ENCODE measurements around the gene NUCKS1.

DNA sequence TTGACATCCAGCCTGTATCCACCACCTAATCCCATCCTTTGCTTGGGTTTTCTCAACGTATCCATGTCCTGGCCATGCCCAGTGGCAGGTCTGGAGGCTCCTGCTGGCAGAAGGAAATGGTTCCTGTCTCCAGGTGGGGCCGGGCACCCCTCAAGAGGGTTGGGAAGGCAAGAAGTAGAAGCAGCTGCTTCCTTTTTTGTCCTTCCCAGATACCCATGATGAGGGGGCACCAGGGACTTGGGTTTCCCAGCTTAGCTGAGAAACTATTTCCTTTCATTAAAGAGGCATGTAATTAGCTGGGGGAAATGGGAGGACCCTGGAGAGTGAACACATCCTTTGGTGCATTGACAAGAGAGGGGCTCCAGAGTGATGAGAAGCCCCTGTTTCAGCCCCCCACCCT lies 48.6 kb downstream of the NUCKS1 start:
- TF ChIP-seq, protein P1, sequence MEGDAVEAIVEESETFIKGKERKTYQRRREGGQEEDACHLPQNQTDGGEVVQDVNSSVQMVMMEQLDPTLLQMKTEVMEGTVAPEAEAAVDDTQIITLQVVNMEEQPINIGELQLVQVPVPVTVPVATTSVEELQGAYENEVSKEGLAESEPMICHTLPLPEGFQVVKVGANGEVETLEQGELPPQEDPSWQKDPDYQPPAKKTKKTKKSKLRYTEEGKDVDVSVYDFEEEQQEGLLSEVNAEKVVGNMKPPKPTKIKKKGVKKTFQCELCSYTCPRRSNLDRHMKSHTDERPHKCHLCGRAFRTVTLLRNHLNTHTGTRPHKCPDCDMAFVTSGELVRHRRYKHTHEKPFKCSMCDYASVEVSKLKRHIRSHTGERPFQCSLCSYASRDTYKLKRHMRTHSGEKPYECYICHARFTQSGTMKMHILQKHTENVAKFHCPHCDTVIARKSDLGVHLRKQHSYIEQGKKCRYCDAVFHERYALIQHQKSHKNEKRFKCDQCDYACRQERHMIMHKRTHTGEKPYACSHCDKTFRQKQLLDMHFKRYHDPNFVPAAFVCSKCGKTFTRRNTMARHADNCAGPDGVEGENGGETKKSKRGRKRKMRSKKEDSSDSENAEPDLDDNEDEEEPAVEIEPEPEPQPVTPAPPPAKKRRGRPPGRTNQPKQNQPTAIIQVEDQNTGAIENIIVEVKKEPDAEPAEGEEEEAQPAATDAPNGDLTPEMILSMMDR (IDR thresholded peaks at IDR 0.05 in 2 of 3, conservative IDR thresholded peaks at IDR 0.05 in 1 of 3; ENCODE audit: control insufficient read depth in 2 of 3, extremely low read depth in 1 of 3, insufficient read depth in 1 of 3, low read depth in 3 of 3, low read length in 3 of 3) = no peak
- TF ChIP-seq RAD21 (IDR thresholded peaks at IDR 0.05; ENCODE audit: insufficient read depth, low read depth, low read length) = no peak
- TF ChIP-seq RFX5 (IDR thresholded peaks at IDR 0.05; ENCODE audit: low read depth, low read length) = no peak

Measured in GM12878 (cell line).